HG03571 (cell line): ENCODE measurements around the gene HMX2.

Source experiments
- ATAC-seq: cut with Tn5 transposase; IDR thresholded peaks from one replicate; pipeline ENCODE4 v1.9.1; 2021; ENCODE audit not compliant: unreplicated experiment

Gene HMX2, protein sequence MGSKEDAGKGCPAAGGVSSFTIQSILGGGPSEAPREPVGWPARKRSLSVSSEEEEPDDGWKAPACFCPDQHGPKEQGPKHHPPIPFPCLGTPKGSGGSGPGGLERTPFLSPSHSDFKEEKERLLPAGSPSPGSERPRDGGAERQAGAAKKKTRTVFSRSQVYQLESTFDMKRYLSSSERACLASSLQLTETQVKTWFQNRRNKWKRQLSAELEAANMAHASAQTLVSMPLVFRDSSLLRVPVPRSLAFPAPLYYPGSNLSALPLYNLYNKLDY

DNA sequence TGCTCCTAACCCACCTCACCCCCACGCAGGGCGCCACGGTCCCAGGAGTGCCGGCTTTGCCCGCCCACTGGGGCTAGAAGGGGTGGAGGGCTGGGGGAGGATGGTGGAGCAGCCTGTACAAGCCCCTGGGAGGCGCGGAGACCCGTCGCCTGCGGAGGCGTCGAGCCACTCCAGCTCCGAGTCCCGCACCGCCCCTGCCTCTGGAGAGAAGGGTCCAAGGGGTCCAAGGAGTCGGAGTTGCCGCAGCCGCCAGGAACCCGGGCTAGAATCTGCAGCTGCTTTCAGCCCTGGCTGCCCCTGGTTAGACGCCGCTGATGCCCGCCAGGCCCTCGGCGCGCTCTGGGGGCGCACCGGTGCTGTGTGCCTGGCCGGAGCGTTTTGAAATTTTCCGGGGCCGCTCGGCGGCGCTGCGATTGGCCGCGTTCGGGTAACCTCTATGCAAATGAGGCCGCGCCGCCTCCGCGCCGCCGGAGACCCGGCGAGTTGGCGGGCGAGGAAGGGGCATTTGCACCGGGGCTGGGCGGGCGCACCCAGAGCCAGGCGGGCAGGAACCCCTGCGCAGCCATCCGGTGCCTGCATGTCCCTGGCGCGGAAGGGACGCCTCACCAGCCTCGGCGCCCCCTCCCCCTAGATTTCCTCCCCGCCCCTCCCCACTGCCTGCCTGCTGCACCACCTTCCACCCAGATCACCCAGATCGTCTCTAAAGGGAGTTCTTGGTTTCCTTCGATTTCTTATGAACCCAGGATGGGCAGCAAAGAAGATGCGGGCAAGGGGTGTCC lies at the start of gene HMX2:
HMX2 (plus strand) TSS at position 502 of the 779 bp plus-strand sequence; CDS start at position 745, 243 bp downstream.
- ATAC-seq, result no peak

DNA sequence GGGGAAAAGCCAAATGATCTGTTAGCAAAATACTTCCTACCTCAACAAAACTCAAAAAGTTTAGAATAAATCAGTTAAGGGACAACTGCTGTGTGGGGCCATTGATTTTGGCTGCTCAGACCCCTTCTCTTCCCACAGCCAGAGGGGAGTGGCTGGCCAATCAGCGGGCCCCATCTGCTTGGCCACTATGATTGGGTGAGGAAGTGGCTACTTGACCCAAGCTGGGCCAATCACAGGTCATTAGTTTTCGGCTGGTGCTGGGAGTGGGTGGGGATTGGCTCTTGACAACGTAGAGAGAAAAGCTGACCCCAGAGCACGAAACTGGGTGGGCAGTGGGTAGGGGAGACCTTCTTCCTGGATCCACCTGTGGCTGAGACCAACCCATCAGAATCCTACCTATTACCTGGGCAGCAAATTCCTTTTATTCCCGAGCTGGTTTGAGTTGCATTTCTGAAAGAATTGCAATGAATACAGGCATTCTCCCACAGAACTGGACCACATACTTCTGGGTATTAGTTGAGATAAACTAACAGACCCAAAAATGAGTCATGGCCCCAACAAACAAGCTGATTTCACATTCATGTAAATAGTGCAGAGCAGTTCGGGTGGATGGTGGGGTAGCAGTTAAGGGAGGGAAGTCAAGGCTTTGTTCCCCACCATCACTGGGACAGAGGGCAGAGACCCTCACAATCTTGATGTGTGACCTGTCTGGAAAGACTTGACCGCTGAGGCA lies 47.7 kb upstream of the HMX2 start:
- ATAC-seq, result no peak

DNA sequence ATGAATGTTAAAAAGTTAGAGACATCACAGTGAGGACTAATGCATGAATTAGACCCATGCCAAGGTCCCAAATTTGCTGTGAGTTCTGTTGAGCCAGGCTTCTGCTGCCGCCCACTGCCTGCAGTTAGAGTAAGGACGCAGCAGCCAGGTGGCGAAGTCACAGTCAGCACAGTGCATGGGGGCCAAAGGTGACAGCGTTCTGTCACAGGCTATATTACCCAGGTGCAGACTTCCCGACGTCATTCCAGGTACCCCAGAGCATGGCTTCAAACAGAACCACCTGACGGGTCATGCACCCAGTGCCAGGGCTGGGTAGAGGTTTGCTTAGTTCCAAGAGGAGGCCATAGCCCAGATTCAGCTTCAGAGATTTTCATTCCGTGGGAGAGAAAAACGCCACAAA lies 46.1 kb upstream of the HMX2 start:
- ATAC-seq, result no peak

DNA sequence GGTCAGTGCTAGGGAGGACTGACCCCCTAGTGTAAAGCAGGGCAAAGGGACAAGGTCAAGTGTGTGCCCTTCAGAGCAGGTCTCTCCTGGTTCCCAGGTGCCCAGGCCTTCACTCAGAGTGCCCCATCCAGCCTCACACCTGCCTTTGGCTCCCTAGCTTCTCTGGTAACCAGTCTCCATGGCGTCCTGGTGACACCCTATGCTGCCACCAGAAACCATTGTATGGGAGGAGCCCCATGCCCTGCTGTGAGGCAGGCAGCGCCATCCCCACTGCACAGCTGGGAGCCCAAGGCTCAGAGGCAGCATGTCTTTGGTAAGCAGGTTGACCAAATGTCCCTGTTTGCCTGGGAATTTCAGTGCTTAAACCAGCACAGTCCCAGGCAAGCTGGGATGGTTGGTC lies 45.3 kb upstream of the HMX2 start:
- no peak for ATAC-seq

DNA sequence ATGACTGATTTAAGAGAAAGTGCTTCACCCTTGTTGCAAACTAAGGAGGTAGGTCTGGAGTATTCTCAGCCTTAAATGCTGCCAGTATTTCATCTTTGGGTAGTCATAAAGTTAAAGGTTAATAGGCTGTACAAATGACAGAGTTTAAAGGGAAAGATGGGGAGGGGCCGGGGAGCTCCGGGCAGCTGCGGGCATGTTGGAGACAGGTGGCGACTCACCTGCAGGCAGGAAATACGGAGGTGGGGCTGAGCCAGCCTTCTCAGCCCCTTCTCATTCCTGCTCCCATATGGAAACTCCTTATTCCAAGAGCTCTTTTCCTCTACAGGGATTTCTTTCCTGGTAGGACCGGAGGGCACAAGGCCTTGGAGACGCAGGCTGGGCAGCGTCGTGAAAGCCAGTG lies 44.0 kb upstream of the HMX2 start:
- no peak for ATAC-seq

DNA sequence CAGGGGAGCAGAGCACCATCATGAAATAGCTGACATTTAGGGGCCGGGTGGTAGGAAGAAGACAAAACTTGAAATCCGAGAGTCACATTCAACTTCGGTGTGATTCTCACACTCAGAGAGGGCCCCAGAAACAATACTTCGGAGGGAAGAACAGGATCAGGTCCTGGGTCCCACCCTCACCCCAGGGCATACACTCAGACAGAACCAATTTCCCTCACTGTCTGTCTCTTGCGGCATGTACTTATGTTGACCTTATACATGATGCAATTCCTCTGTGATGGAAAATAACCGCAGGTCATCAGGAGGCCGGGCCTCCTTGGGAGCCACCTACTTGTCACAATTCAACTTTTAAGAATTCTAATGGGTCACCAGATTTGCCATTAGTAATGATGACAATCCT lies 38.5 kb upstream of the HMX2 start:
- no peak for ATAC-seq

DNA sequence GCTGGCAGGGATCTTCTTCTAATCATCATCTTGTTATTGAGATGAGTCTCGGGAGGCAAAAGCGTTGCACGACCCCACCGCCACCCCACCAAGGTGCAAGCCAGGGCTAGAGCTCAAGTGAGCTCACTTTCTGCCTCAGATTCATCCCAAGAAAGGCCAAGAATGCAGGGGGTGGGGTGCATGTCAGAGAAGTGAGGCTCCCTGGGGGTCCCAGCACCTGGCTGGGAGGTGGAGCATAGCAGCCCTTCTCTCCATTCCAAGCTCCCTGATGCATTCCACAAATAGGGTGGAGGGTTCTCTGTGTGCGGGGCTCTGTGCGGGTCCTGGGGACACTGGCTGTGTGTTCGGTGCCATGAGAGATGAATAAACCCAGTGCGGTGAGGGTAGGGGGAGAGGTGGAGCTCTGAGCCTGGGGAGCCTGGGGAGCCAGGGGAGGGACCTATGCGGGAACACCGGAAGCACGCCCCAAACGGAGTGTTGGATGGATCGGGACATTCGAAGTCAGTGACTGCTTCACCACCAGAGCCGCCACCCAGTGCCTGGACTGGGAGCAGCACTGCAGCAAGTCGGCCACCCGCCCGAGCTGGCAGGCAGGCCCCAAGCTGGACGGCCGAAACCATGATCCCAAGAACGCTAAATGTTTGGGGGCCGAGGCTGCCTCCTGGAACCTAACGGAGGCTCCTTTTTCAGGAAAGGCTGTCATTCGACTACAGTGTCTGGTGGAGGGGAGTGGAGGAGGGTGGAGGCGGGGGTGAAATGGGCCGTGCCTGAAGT lies 30.1 kb upstream of the HMX2 start:
- ATAC-seq, result no peak

DNA sequence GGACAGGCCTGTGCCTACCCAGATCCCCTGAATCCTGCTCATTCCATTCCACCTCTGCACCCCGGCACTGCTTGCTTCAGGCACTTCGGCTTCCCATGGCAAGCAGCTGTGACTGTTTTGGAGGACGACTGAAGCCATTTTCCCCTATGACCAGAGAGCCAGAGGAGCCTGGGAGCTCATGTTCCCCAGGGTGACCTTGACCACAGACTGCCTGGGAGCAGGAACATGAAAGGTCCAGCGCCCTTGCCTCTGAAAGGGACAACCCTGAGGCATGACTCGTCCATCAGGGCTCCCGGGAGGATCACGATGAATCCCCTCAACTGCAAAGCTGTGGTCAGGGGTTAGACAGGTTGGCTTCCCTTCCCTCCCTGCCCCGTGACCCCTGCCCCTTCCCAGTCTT lies 28.9 kb upstream of the HMX2 start:
- ATAC-seq, result no peak

DNA sequence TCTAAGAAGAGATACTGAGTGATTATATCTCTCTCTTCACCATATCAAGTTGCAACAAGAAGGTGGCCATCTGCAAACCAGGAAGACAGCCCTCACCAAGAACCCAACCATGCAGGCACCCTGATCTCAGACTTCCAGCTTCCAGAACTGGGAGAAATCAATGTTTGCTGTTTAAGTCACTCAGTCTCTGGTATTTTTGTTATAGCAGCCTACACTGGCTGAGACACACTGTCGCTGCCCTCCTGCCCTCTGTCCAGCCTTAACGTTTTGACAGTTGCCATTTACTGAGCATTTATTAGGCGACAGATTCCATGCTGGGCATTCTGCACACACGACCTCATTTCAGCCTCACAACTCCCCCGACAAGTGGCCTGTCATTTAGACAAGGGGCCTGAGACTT lies 21.7 kb upstream of the HMX2 start:
- no peak for ATAC-seq

DNA sequence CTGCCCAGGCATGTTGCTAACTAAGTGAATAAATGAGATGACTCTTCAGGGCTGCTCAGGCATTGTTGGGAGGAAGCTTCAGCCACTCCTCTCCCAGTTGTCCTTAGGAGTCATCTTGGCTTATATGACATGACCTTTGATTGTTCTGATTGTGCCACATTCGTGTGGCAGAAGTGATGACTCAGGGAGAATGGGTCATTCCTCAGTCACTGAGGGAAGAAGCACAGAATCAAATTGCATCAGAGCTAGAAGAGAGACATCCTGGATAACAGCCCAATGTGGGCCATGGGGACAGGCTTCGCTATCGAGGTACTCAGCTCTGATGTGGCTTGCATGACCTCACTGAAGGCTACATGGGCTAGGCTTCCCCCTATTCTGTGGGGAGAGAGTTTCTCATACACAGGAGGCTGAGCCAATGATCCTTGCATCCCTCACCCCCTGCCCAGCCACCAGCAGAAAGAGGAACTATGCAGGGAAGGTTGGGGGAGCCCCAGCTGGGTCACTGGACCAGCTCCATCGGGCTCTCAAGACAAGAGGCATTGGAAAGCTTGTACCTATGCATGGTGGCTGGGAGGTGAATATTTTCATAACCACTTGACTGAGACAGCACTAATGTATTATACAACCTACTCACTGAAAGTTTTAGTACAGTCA lies 18.2 kb upstream of the HMX2 start:
- no peak for ATAC-seq

DNA sequence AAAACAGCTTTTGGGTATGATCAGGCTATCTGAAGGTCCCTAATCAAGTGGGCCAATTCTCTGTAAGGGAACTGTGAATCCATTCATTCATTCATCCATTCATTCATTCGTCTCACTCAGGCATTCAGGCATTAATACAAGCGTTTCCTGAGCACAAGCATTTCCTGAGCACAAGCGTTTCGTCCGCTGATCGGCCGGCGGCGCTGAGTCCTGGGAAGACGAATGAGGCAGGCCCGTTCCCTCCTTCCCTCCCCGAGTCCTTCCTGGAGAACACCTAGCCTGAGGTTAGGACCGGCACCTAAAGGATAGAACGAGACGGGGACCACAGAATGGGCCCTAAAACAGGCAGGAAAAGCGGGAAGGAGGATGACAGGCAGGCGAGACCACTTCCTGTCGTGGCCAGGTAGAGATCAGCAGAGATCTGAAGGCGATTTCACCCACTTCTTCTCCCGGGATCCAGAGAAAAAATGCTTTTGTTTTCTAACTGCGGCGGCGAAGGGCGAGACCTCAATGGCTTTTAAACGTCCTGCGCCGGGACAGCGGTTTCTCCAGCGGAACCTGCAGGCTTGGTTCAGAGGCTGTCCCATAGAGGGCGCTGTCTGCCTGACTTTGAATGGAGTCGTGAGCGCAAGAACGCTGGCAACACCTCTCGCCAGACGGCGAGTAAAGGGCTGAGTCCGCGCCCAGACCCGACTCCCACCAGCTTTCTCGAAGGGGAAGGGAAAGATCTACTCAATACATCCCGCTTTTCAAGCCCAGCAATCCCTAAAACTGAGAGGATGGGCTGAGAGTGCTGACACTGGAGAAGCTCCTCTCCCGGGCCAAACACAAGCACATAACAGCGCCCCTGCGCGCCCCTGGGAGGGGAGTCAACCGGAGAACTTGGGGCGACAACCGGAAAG lies 15.1 kb upstream of the HMX2 start:
- no peak for ATAC-seq

DNA sequence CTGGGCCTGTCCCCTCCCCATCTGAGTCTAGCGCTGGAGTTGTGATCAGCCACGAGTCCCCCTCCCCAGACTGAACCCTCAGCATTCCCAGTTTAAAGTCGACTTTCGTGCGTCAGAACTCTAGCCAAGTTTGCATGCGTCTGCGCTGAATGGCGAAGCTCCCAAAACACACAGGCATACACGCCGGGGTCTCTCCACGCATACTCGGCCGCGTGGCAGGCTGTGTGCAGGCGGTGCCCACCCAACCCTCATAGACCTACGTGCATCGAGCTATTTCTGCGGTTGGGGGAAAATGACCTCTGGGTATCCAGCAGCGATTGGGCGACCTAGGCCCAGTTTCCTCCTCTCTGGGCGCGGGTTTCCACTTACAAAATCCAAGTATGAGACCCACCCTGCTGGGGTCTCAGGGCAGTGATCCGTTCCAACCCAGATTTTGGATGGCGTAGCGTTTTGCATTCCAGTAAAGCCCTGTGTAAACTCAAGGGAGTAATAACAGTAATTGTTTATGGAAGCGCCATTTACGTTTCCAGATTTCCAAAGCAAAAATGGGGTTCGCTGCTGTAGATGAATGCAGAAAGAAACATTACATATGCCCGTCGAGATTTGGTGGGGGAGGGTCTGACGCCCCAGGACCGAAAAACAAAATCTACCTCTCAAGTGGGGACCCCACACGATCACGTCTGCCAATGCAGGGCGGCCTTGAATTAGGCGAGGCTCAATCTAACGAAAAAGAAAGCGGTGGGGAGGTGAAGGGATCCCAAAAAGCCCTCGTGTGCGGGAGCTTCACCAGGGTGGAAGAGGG lies 14.2 kb upstream of the HMX2 start:
- no peak for ATAC-seq

DNA sequence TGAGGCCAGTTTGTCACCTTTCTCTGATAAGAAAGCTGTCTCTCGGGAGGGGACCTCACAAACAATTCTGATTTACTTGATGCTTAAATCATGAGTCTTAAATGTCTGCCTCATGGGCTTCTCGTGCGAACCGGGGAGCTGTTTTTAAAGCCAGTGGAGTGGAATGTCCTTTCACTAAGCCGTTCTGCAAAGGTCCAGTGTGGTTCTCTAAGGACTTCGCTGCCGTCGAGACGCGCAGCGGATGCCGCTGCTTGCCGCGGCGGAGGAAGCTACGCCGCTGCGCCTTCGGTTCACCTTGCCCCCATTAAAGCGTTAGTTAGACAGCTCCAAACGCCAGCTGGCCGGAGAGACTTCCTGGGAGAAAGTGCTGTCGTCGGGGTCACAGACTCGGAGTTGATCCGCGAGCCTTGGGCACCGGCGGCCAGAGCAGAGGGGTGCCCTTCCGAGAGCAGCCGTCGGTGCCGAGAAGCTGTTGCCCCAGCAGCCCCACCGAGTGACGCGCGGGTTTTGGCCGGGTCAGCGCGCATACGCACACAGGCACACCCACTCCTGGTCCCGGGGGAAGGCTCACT lies 13.5 kb upstream of the HMX2 start:
- no peak for ATAC-seq

DNA sequence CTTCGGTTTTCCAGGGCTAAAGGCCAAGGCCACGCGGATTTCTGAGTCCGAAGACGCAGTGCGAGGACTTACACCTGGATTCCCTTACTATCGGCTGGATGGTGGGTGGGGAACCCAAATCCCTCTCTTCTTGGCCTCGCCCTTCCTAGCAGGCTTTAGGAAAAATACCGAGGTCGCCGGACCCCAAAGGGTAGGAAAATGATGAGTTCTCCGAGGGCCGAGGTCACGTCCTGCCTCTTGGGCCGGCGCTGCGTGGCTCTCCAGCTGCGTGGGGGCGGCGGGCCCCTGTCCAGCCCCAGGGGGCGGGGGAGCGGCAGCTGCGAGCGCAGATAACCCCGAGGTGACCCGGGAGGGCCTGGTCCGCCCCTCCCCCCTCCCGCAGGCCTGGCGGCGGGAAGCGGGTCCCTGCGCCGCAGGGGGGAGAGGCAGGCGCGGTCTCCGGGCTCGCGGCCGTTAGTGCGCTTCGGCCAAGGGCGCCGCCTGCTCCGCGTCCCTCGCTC lies 13.0 kb upstream of the HMX2 start:
- ATAC-seq, result no peak

DNA sequence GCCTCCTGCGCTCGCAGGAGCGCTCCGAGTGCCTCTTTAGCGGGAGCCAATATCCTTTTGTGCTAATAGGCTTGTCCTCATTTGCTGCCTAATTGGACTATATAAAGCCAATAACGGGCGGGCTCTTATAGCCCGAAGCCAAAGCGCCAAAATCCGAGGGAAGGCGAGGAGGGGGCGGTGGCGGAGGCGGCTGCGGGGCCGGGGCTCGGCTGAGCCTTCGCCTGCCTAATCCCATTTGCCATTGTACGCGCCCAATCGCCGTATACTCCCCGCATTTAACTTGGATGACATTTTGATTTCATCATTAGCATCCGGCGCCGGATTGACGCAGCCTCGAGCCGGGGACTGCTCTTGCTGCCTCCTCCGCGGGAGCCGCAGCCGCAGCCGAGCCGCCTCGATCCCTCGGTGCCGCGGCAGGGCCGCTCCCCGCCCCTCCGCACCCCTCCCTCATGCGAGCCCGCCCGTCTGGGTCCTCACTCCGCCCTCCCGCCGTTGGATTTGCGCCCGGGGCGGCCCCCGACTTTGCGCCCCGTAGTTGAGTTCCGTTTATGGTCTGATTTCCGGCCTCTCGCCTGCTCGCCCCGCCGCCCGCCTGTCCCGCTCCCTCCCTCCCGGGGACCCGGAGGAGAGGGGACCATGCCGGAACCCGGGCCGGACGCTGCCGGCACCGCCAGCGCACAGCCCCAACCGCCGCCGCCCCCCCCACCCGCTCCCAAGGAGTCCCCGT lies 12.4 kb upstream of the HMX2 start, which contains the start of gene HMX3:
HMX3 (plus strand) TSS at position 556 of the 727 bp plus-strand sequence; CDS start at position 637, 81 bp downstream.
- no peak for ATAC-seq

DNA sequence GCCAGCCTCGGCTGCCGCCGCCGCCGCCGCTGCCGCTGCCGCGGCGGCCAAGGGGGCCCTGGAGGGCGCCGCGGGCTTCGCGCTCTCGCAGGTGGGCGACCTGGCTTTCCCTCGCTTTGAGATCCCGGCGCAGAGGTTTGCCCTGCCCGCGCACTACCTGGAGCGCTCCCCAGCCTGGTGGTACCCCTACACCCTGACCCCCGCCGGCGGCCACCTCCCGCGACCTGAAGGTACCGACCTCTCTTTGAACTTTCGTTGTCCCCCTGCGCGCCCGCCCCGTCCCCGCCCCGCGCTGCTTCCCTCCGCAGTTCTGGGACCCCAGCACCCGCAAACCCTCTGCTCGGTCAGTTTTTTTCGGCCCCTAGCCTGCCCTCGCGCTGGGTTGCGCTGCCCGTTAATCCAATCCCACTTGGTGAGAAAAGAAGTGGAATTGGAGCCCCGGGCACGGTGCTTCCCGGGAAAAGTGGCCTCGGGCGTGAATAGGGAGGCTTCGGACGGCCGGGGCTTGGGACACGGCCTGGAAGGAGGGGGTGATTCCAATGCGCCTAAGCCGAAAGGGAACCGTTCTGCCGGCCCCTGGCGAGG lies 11.6 kb upstream of the HMX2 start:
- ATAC-seq, result no peak
